HCT116 (cell line): ENCODE results near the gene C11orf91. TPM values are rescaled to one million over a fixed set of nuclear protein-coding genes. Genes with fewer than 3 reads are reported as not detected.

ENCODE experiments used
- ATAC-seq: fragments of 200-7000 bp; cut with Tn5 transposase; 2 replicates; pipeline ENCODE4 v1.9.1; 2020; ENCODE audit warnings: mild to moderate bottlenecking, moderate library complexity
- BruUV-seq: library from RNA; stranded (reverse); fragments of 400-500 nt; replicated peaks from 2 replicates; lab custom pipeline; 2021; lab: Mats Ljungman, UMichigan
- CTCF ChIA-PET: fragments of 300-600 bp; sonication (Branson Sonifier 250); formaldehyde crosslinking; loops from one replicate; lab custom pipeline; 2021; ENCODE audit warnings: antibody characterized with exemption; lab: Charles Lee
- POLR2A ChIA-PET: fragments of 300-600, 350-600 bp; sonication (Branson Sonifier 250); formaldehyde crosslinking; loops from one replicate; lab custom pipeline; 2021; ENCODE audit warnings: antibody characterized with exemption; lab: Charles Lee
- RAD21 ChIA-PET, 2 experiments: fragments of 300-600 bp; sonication (Branson Sonifier 250); formaldehyde crosslinking; loops; one replicate each; lab custom pipeline; 2023; ENCODE audit warnings: low total read pairs in 2 of 2; ENCODE audit not compliant: uncharacterized antibody in 2 of 2, unreplicated experiment in 2 of 2, low non-redundant PET in 1 of 2; lab: Charles Lee
- DNase-seq: peaks from one replicate; pipeline ENCODE4 v3.0.0-alpha.2; 2010; ENCODE audit warnings: low read depth, low spot score
- H2AFZ ChIP-seq: fragments of 200-600 bp; shearing (Covaris generic), sonication (generic); 2 replicates; pipeline ENCODE4 v1.6.1; 2017; ENCODE audit warnings: low read depth, mixed run types, mixed read lengths, antibody characterized with exemption, low read length; ENCODE audit not compliant: poor library complexity, severe bottlenecking
- H3K27ac ChIP-seq: 2 replicates; pipeline ENCODE4 v1.5.1; 2012; ENCODE audit warnings: low read depth, low read length
- H3K27me3 ChIP-seq: fragments of 200-600 bp; sonication (generic); 2 replicates; pipeline ENCODE4 v1.6.1; 2016; ENCODE audit warnings: mixed run types, low read length, mixed read lengths; ENCODE audit not compliant: insufficient read depth
- H3K36me3 ChIP-seq, 2 experiments: fragments of 200-500 bp in 1 of 2; fragments of 200-600 bp in 1 of 2; sonication (Bioruptor generic) in 1 of 2; sonication (generic) in 1 of 2; 2 replicates each; pipeline versions ENCODE4 v1.5.1 to v1.6.1; 2014 to 2016; ENCODE audit warnings: low read length in 2 of 2, inconsistent platforms in 1 of 2, mixed read lengths in 1 of 2, mixed run types in 1 of 2; ENCODE audit not compliant: insufficient read depth in 2 of 2, control insufficient read depth in 1 of 2
- H3K4me1 ChIP-seq, 2 experiments: fragments of 200-600 bp in 1 of 2; sonication (generic) in 1 of 2; 2 replicates each; pipeline versions ENCODE4 v1.5.1 to v1.6.1; 2012 to 2017; ENCODE audit warnings: low read length in 2 of 2, inconsistent platforms in 1 of 2, mild to moderate bottlenecking in 1 of 2, mixed read lengths in 1 of 2, mixed run types in 1 of 2, moderate library complexity in 1 of 2; ENCODE audit not compliant: insufficient read depth in 2 of 2, control insufficient read depth in 1 of 2
- H3K4me2 ChIP-seq: fragments of 200-600 bp; sonication (generic); 2 replicates; pipeline ENCODE4 v1.6.1; 2017; ENCODE audit warnings: mixed run types, low read length, mixed read lengths
- H3K4me3 ChIP-seq, 2 experiments: fragments of 200-600 bp in 1 of 2; sonication (generic) in 1 of 2; replicated peaks in 1 of 2; 2 replicates each; pipeline ENCODE4 v1.5.1; 2011 to 2016; ENCODE audit warnings: low read length in 2 of 2, control low read depth in 1 of 2, low read depth in 1 of 2, mild to moderate bottlenecking in 1 of 2, mixed read lengths in 1 of 2, mixed run types in 1 of 2
- H3K79me2 ChIP-seq: fragments of 200-600 bp; sonication (generic); 2 replicates; pipeline ENCODE4 v1.6.1; 2017; ENCODE audit warnings: mild to moderate bottlenecking, mixed run types, low read length, moderate library complexity, mixed read lengths; ENCODE audit not compliant: insufficient read depth
- H3K9ac ChIP-seq: fragments of 200-600 bp; sonication (generic); 2 replicates; pipeline ENCODE4 v1.6.1; 2016; ENCODE audit warnings: low read length, mixed read lengths
- H3K9me2 ChIP-seq: fragments of 200-600 bp; sonication (generic), shearing (Covaris generic); 2 replicates; pipeline ENCODE4 v1.6.1; 2017; ENCODE audit warnings: mixed run types, mild to moderate bottlenecking, moderate library complexity; ENCODE audit not compliant: insufficient read depth
- H3K9me3 ChIP-seq, 2 experiments: fragments of 200-500 bp in 1 of 2; fragments of 200-600 bp in 1 of 2; sonication (Bioruptor generic) in 1 of 2; sonication (generic) in 1 of 2; 2 replicates each; pipeline ENCODE4 v1.6.1; 2014 to 2017; ENCODE audit warnings: low read length in 2 of 2, mixed read lengths in 2 of 2, inconsistent platforms in 1 of 2, low read depth in 1 of 2, mild to moderate bottlenecking in 1 of 2, mixed run types in 1 of 2, moderate library complexity in 1 of 2; ENCODE audit not compliant: control insufficient read depth in 1 of 2, insufficient read depth in 1 of 2
- H4K20me1 ChIP-seq: fragments of 200-600 bp; sonication (generic), shearing (Covaris generic); 2 replicates; pipeline ENCODE4 v1.6.1; 2017; ENCODE audit warnings: mixed run types, mild to moderate bottlenecking, moderate library complexity; ENCODE audit not compliant: insufficient read depth
- ATF3 ChIP-seq: IDR thresholded peaks from 2 replicates; pipeline ENCODE4 v1.6.1; 2012
- CBX3 ChIP-seq: IDR thresholded peaks from 2 replicates; pipeline ENCODE4 v1.6.1; 2012; ENCODE audit warnings: low read depth
- CTCF ChIP-seq, 3 experiments: fragments of 200-600 bp in 1 of 3; sonication (generic) in 1 of 3; IDR thresholded peaks in 2 of 3; conservative IDR thresholded peaks in 1 of 3; 2 replicates each; pipeline ENCODE4 v1.5.1; 2012 to 2017; ENCODE audit warnings: low read depth in 2 of 3, low read length in 2 of 3, antibody characterized with exemption in 1 of 3, borderline replicate concordance in 1 of 3, control low read depth in 1 of 3, mild to moderate bottlenecking in 1 of 3, mixed read lengths in 1 of 3, mixed run types in 1 of 3, moderate library complexity in 1 of 3; ENCODE audit not compliant: insufficient read depth in 1 of 3
- FOSL1 ChIP-seq: IDR thresholded peaks from 2 replicates; pipeline ENCODE4 v1.6.1; 2012; ENCODE audit warnings: low read depth
- POLR2A ChIP-seq: IDR thresholded peaks from 2 replicates; pipeline ENCODE4 v1.7.0; 2011; ENCODE audit warnings: borderline replicate concordance; ENCODE audit not compliant: insufficient read depth, insufficient read length; ENCODE audit errors: extremely low read depth
- REST ChIP-seq: IDR thresholded peaks from 2 replicates; pipeline ENCODE4 v1.6.1; 2012; ENCODE audit warnings: low read depth
- TCF7L2 ChIP-seq: IDR thresholded peaks from 2 replicates; pipeline ENCODE4 v1.7.0; 2011; ENCODE audit warnings: borderline replicate concordance, inconsistent platforms; ENCODE audit not compliant: insufficient read depth, insufficient read length; ENCODE audit errors: extremely low read depth
- intact Hi-C: fragments of 100-400 bp; cut with micrococcal nuclease; formaldehyde crosslinking; loops from 2 replicates; pipeline ENCODE4 v1.10.0; 2022
- total RNA-seq: library from RNA; stranded (reverse); gene quantifications from one replicate; pipeline ENCODE4 v1.2.1, GENCODE V29; 2021; ENCODE audit not compliant: unreplicated experiment

C11orf91 gene
- total RNA-seq, 1 experiment from 2014 or later: 0.54 TPM

- Histone ChIP-seq H3K4me3 (no peak overlapping the region), H3K9ac (no peak overlapping the region), H3K27ac (no peak overlapping the region), H3K79me2 (no peaks in the 10 kb centered on the region), H2AFZ (no peak overlapping the region), H3K9me2 (no peaks in the 10 kb centered on the region), H3K9me3 (no peaks in the 10 kb centered on the region), H4K20me1 (no peaks in the 10 kb centered on the region), H3K27me3 (no peaks in the 10 kb centered on the region), H3K36me3 (no peaks in the 10 kb centered on the region), H3K4me1 (no peaks in the 10 kb centered on the region; a peak in 1 of 4 replicates), H3K4me2 (no peak overlapping the region)
- ATAC-seq (no peak), DNase-seq (no peak)
- intact Hi-C loops: no loop called here
- ChIA-PET POLR2A (no interaction called here), RAD21 (no interaction called here), CTCF (no interaction called here)
- no TSS peak for BruUV-seq
- no peak for TF ChIP-seq ATF3
Measured at GRCh38 chr11:33664827-33665226, 35.8 kb downstream of the C11orf91 start.

- ChIA-PET RAD21 (no interaction called here), POLR2A (no interaction called here), CTCF (no interaction called here)
- H3K4me3 ChIP-seq: no peak overlapping the region
- H3K79me2 ChIP-seq: no peaks in the 10 kb centered on the region
- no peaks in the 10 kb centered on the region for H3K9me3 ChIP-seq
- no peaks in the 10 kb centered on the region for H3K27me3 ChIP-seq
- H3K4me1 ChIP-seq: no peaks in the 10 kb centered on the region
- no peaks in the 10 kb centered on the region for H4K20me1 ChIP-seq
- no peak overlapping the region for H2AFZ ChIP-seq
- BruUV-seq: no TSS peak
- ATAC-seq (no peak), DNase-seq (no peak)
- H3K27ac ChIP-seq: no peak overlapping the region
- H3K4me2 ChIP-seq: no peak overlapping the region
- intact Hi-C loops: no loop called here
- no peak for TF ChIP-seq POLR2A
- H3K9ac ChIP-seq: no peak overlapping the region
- H3K36me3 ChIP-seq: no peaks in the 10 kb centered on the region
- H3K9me2 ChIP-seq: no peaks in the 10 kb centered on the region
Measured at GRCh38 chr11:33664166-33664565, 36.5 kb downstream of the C11orf91 start.

GRCh38 chr11:33663121-33663520, 37.5 kb downstream of the C11orf91 start:
- H4K20me1 ChIP-seq: no peaks in the 10 kb centered on the region
- no peak for ATAC-seq
- intact Hi-C loops: no loop called here
- TF ChIP-seq REST: no peak
- no peak for TF ChIP-seq CTCF (IDR thresholded peaks at IDR 0.05 in 2 of 3, conservative IDR thresholded peaks at IDR 0.05 in 1 of 3; ENCODE audit: borderline replicate concordance in 1 of 3, insufficient read depth in 1 of 3, low read depth in 2 of 3, low read length in 2 of 3)
- no peak for TF ChIP-seq FOSL1
- no peak for TF ChIP-seq TCF7L2
- no peak for TF ChIP-seq ATF3
- no peak for TF ChIP-seq CBX3

More at GRCh38 chr11:33663121-33663520, 37.5 kb downstream of the C11orf91 start:
- no peaks in the 10 kb centered on the region for H3K79me2 ChIP-seq
- H3K4me3 ChIP-seq: no peak overlapping the region
- no TSS peak for BruUV-seq
- POLR2A ChIA-PET: no interaction called here
- no peak overlapping the region for H2AFZ ChIP-seq
- no peaks in the 10 kb centered on the region for H3K27me3 ChIP-seq
- no peak overlapping the region for H3K27ac ChIP-seq
- RAD21 ChIA-PET: no interaction called here
- no peak overlapping the region for H3K4me2 ChIP-seq
- H3K9me3 ChIP-seq: no peaks in the 10 kb centered on the region
- no peak overlapping the region for H3K9ac ChIP-seq
- no peaks in the 10 kb centered on the region for H3K4me1 ChIP-seq
- CTCF ChIA-PET: no interaction called here
- H3K9me2 ChIP-seq: no peaks in the 10 kb centered on the region
- no peaks in the 10 kb centered on the region for H3K36me3 ChIP-seq
- DNase-seq: no peak
